Measurements from ENCODE around the gene LIN7B.
"Not testable (repeated sequence)": the region's sequence is repeated elsewhere in the genome, so short reads cannot be mapped to it uniquely, and the experiment has no call there.

The LIN7B gene

DNA sequence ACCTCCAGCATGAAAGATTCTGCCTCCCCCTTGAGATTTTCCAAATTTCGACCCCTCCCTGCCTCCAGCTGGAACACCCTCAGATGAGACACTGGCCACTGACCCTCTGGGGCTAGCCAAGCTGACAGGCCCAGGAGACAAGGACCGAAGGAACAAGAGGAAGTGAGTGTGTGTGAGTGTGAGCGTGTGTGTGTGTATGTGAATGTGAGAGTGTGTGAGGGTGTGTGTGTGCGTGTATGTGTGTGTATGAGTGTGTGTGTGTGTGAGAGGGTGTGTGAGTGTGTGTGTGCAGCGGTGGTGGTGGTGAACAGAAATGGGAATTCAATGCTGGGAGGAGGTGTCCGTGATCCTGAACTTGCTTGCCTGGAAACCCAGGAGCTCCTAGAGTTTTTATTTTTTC lies 27.2 kb downstream of the LIN7B start:
- peaks cover 33% of the 10 kb centered on the region for H3K36me3 ChIP-seq (ENCODE audit: insufficient read depth, low read length)
- TF ChIP-seq POLR2AphosphoS5 (IDR thresholded peaks at IDR 0.05; ENCODE audit: borderline replicate concordance, low read depth, low read length), result no peak
- TF ChIP-seq EZH2 (IDR thresholded peaks at IDR 0.05), result no peak
- TF ChIP-seq FOXP2 (optimal IDR thresholded peaks at IDR 0.05; ENCODE audit: control extremely low read depth, extremely low read length, insufficient read depth), result no peak
- no peak overlapping the region for H3K4me3 ChIP-seq
- no peak overlapping the region for H3K9ac ChIP-seq (ENCODE audit: insufficient read length)
- DNase-seq (ENCODE audit: low read depth, low spot score), result no peak
- no peak overlapping the region for H3K27ac ChIP-seq
- no peaks in the 10 kb centered on the region for H3K9me3 ChIP-seq (ENCODE audit: low read depth, low read length)

DNA sequence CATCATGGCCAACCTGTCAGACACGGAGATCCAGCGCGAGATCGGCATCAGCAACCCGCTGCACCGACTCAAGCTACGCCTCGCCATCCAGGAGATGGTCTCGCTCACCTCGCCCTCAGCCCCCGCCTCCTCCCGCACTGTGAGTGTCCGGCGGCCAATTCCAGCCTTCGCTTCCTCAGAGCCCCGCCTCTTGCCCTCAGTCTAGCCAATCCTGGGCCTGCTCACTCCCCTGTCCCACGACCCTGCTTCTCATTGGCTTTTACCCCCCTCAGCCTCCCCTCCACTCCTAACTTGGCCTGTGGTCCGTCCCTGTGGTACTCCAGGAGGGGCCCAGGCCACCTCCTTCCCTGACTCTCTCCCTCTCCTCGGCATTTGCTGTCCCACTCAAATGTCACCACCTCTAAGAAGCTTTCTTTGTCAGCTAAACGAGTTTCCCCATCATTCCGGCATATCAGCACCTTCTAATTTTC lies 28.7 kb downstream of the LIN7B start:
- Histone ChIP-seq H3K9me3 (ENCODE audit: low read depth, low read length) (no peaks in the 10 kb centered on the region), H3K27ac (no peak overlapping the region), H3K4me3 (no peak overlapping the region), H3K36me3 (ENCODE audit: insufficient read depth, low read length) (peaks cover 25% of the 10 kb centered on the region), H3K9ac (ENCODE audit: insufficient read length) (no peak overlapping the region)
- TF ChIP-seq FOXP2 (optimal IDR thresholded peaks at IDR 0.05; ENCODE audit: control extremely low read depth, extremely low read length, insufficient read depth) (no peak), EZH2 (IDR thresholded peaks at IDR 0.05) (no peak), POLR2AphosphoS5 (IDR thresholded peaks at IDR 0.05; ENCODE audit: borderline replicate concordance, low read depth, low read length) (no peak)
- DNase-seq (ENCODE audit: low read depth, low spot score), result no peak

DNA sequence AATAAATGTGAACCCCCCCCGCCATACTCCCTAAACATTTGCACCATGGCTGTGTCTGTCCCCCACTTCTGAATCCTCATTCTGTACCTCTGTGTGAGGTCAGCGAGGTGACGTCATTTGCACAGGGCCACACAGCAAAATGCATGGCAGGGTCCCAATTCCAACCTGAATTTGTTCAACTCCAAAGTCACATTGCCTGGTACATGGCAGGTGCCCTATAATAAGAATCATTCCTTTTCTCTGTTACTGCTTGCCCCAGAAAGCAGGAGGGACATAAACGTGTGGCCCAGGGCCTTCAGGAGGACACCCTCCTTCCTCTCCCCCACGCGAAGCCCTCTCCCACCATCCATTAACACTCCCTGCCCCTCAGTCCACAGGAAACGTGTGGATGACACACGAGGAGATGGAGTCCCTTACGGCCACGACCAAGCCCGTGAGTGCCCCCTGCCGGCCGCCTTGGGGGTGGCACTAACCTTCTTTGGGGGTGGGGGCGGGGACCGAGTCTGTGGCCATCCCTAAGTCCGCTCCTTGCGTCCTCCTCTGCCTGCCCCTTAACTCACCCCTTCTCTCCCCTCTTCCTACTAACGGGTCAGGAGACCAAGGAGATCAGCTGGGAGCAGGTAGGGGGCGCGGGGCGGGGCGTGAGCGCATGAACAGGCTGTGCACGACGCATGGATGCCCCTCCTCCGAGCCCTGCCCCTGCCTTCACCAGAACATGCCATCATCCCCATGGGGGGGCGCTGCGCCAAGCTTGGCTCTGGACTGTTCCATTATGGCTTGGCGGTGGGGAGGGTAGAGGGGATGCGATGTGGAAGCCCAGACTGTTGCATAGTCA lies 31.6 kb downstream of the LIN7B start:
- peaks cover 18% of the 10 kb centered on the region for H3K36me3 ChIP-seq (ENCODE audit: insufficient read depth, low read length)
- TF ChIP-seq EZH2 (IDR thresholded peaks at IDR 0.05) (no peak), POLR2AphosphoS5 (IDR thresholded peaks at IDR 0.05; ENCODE audit: borderline replicate concordance, low read depth, low read length) (no peak), FOXP2 (optimal IDR thresholded peaks at IDR 0.05; ENCODE audit: control extremely low read depth, extremely low read length, insufficient read depth) (no peak)
- H3K27ac ChIP-seq, result no peak overlapping the region
- H3K9ac ChIP-seq (ENCODE audit: insufficient read length), result no peak overlapping the region
- no peak for DNase-seq (ENCODE audit: low read depth, low spot score)
- no peak overlapping the region for H3K4me3 ChIP-seq
- H3K9me3 ChIP-seq (ENCODE audit: low read depth, low read length), result no peaks in the 10 kb centered on the region

DNA sequence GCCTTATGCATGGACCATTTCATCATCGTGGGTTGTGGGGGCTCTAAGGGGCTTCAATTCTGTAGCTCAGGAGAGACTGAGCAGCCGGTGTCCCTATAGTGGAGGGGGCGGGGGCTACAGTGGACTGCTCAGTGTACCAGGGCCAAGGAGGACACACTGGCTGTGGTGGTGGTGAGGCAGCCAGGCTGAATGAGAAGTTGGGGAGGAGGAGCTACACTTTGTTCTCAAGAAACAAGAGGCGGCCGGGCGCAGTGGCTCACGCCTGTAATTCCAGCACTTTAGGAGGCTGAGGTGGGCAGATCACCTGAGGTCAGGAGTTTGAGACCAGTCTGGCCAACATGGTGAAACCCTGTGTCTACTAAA lies 32.2 kb downstream of the LIN7B start:
- not testable (repeated sequence) for H3K9ac ChIP-seq (ENCODE audit: insufficient read length); H3K9me3 ChIP-seq (ENCODE audit: low read depth, low read length); H3K27ac ChIP-seq; DNase-seq (ENCODE audit: low read depth, low spot score); H3K4me3 ChIP-seq
- H3K36me3 ChIP-seq (ENCODE audit: insufficient read depth, low read length), result peaks cover 15% of the 10 kb centered on the region

DNA sequence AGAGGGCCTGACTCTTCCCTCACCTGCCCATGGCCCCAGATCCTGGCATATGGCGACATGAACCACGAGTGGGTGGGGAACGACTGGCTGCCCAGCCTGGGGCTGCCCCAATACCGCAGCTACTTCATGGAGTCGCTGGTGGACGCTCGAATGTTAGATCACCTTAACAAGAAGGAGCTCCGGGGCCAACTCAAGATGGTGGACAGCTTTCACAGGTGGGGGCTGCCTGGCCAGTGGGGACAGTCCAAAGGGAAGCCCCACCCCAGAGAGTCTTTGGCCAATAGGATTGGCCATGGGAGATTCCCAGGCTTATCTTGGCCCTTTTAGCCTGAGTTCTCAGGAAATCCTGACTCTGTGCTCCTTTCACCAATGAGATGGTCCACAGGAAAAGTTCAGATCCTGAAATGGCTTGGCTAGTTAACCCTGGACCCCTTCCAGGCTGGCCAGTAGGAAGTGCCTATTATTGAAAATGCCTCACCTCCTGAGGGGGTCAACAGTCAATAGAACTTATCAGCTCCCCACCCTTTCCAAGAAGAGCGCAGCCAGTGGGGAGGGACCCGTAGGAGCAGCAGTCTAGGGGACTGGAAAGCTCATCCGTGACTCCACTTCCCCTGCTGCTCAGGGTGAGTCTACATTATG lies 34.0 kb downstream of the LIN7B start:
- peaks cover 8% of the 10 kb centered on the region for H3K36me3 ChIP-seq (ENCODE audit: insufficient read depth, low read length)
- TF ChIP-seq FOXP2 (optimal IDR thresholded peaks at IDR 0.05; ENCODE audit: control extremely low read depth, extremely low read length, insufficient read depth) (no peak), EZH2 (IDR thresholded peaks at IDR 0.05) (no peak), POLR2AphosphoS5 (IDR thresholded peaks at IDR 0.05; ENCODE audit: borderline replicate concordance, low read depth, low read length) (no peak)
- no peaks in the 10 kb centered on the region for H3K9me3 ChIP-seq (ENCODE audit: low read depth, low read length)
- no peak overlapping the region; the same call in 1 of the 2 replicates for H3K4me3 ChIP-seq
- DNase-seq (ENCODE audit: low read depth, low spot score), result no peak
- H3K9ac ChIP-seq (ENCODE audit: insufficient read length), result no peak overlapping the region
- peak overlapping the region; percentile 19; the same call in 1 of the 2 replicates for H3K27ac ChIP-seq

DNA sequence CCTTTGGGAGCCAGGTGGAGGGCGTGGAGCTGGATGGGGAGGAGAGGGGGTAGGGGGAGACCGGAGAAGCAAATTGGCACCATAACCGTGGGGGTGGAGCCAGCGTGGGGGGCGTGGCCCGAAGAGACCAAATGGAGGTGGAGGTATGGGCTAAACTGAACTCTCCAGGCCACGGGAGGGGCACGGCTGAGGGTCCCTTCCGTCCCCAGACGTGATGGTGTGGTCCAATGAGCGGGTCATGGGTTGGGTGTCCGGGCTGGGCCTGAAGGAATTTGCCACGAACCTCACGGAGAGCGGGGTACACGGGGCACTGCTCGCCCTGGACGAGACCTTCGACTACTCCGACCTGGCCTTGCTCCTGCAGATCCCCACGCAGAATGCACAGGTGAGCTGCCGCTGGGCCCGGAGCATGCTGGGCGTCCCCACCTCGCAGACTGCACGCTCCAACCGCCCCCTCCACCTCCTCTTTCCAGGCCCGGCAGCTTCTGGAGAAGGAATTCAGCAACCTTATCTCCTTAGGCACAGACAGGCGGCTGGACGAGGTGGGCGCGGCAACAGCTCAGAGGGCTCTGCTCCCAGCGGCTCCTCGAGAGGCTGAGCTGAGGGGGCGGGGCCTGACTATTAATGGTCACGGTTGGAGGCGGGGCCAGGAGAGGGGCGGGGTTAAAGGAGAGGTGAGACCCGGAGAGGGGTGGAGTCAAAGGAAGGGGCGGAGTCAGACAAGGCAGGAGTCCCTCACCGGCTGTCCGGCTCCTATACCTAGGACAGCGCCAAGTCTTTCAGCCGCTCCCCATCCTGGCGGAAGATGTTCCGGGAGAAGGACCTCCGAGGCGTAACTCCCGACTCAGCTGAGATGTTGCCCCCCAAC lies 34.8 kb downstream of the LIN7B start:
- Histone ChIP-seq H3K9me3 (ENCODE audit: low read depth, low read length) (no peaks in the 10 kb centered on the region), H3K27ac (peak overlapping the region; percentile 85), H3K36me3 (ENCODE audit: insufficient read depth, low read length) (peaks cover 8% of the 10 kb centered on the region), H3K9ac (ENCODE audit: insufficient read length) (peak overlapping the region; percentile 91), H3K4me3 (peak overlapping the region; percentile 99)
- TF ChIP-seq FOXP2 (optimal IDR thresholded peaks at IDR 0.05; ENCODE audit: control extremely low read depth, extremely low read length, insufficient read depth), result no peak
- TF ChIP-seq EZH2 (IDR thresholded peaks at IDR 0.05), result no peak
- peak; percentile 77 for TF ChIP-seq POLR2AphosphoS5 (IDR thresholded peaks at IDR 0.05; ENCODE audit: borderline replicate concordance, low read depth, low read length)
- peak; percentile 76 for DNase-seq (ENCODE audit: low read depth, low spot score)

DNA sequence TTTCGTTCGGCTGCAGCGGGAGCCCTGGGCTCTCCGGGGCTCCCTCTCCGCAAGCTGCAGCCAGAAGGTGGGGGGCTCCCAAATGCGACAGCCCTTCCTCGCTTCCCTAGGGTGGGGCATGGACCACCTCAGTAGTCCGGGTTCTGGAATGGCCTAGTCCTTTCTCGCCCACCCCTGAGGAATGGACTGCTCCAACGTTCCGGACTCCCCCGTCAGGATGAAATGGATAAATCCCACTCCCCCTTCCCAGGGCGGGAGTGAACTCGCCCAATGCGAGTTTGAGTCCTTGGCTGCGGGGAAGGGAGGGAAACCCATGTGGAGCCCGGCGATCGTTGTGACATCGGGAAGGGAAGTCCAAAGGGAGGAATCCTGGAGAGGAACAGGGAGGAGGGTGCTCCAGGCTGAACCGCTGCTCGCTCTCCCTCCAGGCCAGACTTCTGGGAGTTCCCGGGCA lies 35.5 kb downstream of the LIN7B start:
- peak; percentile 74 for DNase-seq (ENCODE audit: low read depth, low spot score)

More for the DNA sequence above, 35.5 kb downstream of the LIN7B start:
- Histone ChIP-seq H3K9me3 (ENCODE audit: low read depth, low read length) (no peaks in the 10 kb centered on the region), H3K4me3 (peak overlapping the region; percentile 99), H3K36me3 (ENCODE audit: insufficient read depth, low read length) (peaks cover 8% of the 10 kb centered on the region), H3K9ac (ENCODE audit: insufficient read length) (peak overlapping the region; percentile 91), H3K27ac (peak overlapping the region; percentile 85)
- TF ChIP-seq POLR2AphosphoS5 (IDR thresholded peaks at IDR 0.05; ENCODE audit: borderline replicate concordance, low read depth, low read length) (peak; percentile 64), FOXP2 (optimal IDR thresholded peaks at IDR 0.05; ENCODE audit: control extremely low read depth, extremely low read length, insufficient read depth) (no peak)
